SU-DHL-6 (cell line): Measurements from ENCODE around the gene ILF2.

ENCODE experiments used
- H2AFZ ChIP-seq: fragments of 200-600 bp; sonication (generic); 2 replicates; pipeline ENCODE4 v1.6.1; 2014; ENCODE audit warnings: low read depth, mild to moderate bottlenecking, moderate library complexity, mixed read lengths, antibody characterized with exemption, low read length; ENCODE audit not compliant: severe bottlenecking
- H3F3A ChIP-seq: fragments of 200-600 bp; shearing (Covaris generic); 2 replicates; pipeline ENCODE4 v1.6.0; 2016; ENCODE audit warnings: antibody characterized with exemption, mild to moderate bottlenecking; ENCODE audit not compliant: insufficient read depth
- H3K27ac ChIP-seq: fragments of 200-600 bp; sonication (generic); 2 replicates; pipeline ENCODE4 v1.5.1; 2016; ENCODE audit warnings: low read depth, mild to moderate bottlenecking, low read length, moderate library complexity, mixed read lengths
- H3K27me3 ChIP-seq: fragments of 200-600 bp; sonication (generic), shearing (Covaris generic); 2 replicates; pipeline ENCODE4 v1.6.0; 2014; ENCODE audit warnings: mild to moderate bottlenecking, low read length
- H3K36me3 ChIP-seq: fragments of 200-600 bp; sonication (generic); 2 replicates; pipeline ENCODE4 v1.6.1; 2014; ENCODE audit warnings: mild to moderate bottlenecking, low read length, mixed read lengths
- H3K4me2 ChIP-seq: fragments of 300-600, 200-600 bp; shearing (Covaris generic), sonication (generic); 2 replicates; pipeline ENCODE4 v1.6.0; 2014; ENCODE audit warnings: low read length, low read depth, mild to moderate bottlenecking; ENCODE audit not compliant: poor library complexity, severe bottlenecking
- H3K4me3 ChIP-seq: fragments of 200-600 bp; sonication (generic); 2 replicates; pipeline ENCODE4 v1.5.1; 2014; ENCODE audit warnings: antibody characterized with exemption, low read length, mild to moderate bottlenecking, mixed read lengths; ENCODE audit not compliant: insufficient read depth, poor library complexity, severe bottlenecking
- H3K79me2 ChIP-seq: fragments of 200-600 bp; sonication (generic); 2 replicates; pipeline ENCODE4 v1.6.1; 2014; ENCODE audit warnings: mild to moderate bottlenecking, low read length, moderate library complexity; ENCODE audit not compliant: insufficient read depth
- H3K9ac ChIP-seq: fragments of 200-600 bp; sonication (generic); 2 replicates; pipeline ENCODE4 v1.7.0; 2014; ENCODE audit warnings: mild to moderate bottlenecking, low read length
- H3K9me2 ChIP-seq: fragments of 200-600 bp; sonication (generic); replicated peaks from 2 replicates; pipeline ENCODE4 v1.6.1; 2014; ENCODE audit warnings: low read length; ENCODE audit not compliant: insufficient read depth
- H3K9me3 ChIP-seq: fragments of 200-600 bp; sonication (generic); 2 replicates; pipeline ENCODE4 v1.6.1; 2014; ENCODE audit warnings: low read length, mixed read lengths; ENCODE audit not compliant: insufficient read depth
- H4K20me1 ChIP-seq: fragments of 200-600 bp; sonication (generic); 2 replicates; pipeline ENCODE4 v1.6.1; 2014; ENCODE audit warnings: low read depth, mild to moderate bottlenecking, antibody characterized with exemption, low read length, moderate library complexity, mixed read lengths
- EZH2phosphoT487 ChIP-seq: fragments of 200-600 bp; sonication (generic), shearing (Covaris generic); conservative IDR thresholded peaks from 2 replicates; pipeline ENCODE4 v1.6.1; 2018; ENCODE audit warnings: mild to moderate bottlenecking, antibody characterized with exemption, low read length, moderate library complexity, mixed read lengths
- TF ChIP-seq, protein P1 (sequence below): fragments of 200-600 bp; sonication (generic); IDR thresholded peaks from one replicate; pipeline ENCODE4 v1.5.1; 2017; ENCODE audit warnings: antibody characterized with exemption, mild to moderate bottlenecking, low read length, moderate library complexity; ENCODE audit not compliant: insufficient read depth, poor library complexity, severe bottlenecking

Gene ILF2

DNA sequence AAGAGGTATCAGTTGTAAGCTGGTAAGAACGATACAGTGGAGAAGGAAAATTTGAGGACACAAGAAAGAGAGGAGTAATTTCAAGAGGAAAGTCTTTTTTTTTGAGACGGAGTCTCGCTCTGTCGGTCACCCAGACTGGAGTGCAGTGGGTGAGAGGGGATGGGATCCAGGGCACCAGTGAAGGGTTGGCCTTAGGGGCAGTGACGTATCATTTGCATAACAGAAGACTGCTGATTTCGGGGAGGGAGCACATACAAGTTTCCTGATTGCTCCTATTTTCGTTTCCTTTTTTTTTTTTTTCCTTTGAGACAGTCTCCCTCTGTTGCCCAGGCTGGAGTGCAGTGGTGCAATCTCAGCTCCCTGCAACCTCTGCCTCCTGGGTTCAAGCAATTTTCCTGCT is 47.7 kb downstream of the ILF2 start:
- no peaks in the 10 kb centered on the region for H4K20me1 ChIP-seq
- H3K79me2 ChIP-seq: no peaks in the 10 kb centered on the region
- no peak overlapping the region for H3K4me2 ChIP-seq
- H3F3A ChIP-seq: no peaks in the 10 kb centered on the region
- H3K36me3 ChIP-seq: no peaks in the 10 kb centered on the region
- no peaks in the 10 kb centered on the region for H3K27me3 ChIP-seq
- H3K4me3 ChIP-seq: no peak overlapping the region
- no peak for TF ChIP-seq EZH2phosphoT487
- TF ChIP-seq, protein P1, sequence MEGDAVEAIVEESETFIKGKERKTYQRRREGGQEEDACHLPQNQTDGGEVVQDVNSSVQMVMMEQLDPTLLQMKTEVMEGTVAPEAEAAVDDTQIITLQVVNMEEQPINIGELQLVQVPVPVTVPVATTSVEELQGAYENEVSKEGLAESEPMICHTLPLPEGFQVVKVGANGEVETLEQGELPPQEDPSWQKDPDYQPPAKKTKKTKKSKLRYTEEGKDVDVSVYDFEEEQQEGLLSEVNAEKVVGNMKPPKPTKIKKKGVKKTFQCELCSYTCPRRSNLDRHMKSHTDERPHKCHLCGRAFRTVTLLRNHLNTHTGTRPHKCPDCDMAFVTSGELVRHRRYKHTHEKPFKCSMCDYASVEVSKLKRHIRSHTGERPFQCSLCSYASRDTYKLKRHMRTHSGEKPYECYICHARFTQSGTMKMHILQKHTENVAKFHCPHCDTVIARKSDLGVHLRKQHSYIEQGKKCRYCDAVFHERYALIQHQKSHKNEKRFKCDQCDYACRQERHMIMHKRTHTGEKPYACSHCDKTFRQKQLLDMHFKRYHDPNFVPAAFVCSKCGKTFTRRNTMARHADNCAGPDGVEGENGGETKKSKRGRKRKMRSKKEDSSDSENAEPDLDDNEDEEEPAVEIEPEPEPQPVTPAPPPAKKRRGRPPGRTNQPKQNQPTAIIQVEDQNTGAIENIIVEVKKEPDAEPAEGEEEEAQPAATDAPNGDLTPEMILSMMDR: no peak
- no peaks in the 10 kb centered on the region for H3K9me2 ChIP-seq
- H2AFZ ChIP-seq: no peak overlapping the region
- H3K9ac ChIP-seq: no peak overlapping the region
- H3K9me3 ChIP-seq: no peaks in the 10 kb centered on the region
- no peak overlapping the region for H3K27ac ChIP-seq

DNA sequence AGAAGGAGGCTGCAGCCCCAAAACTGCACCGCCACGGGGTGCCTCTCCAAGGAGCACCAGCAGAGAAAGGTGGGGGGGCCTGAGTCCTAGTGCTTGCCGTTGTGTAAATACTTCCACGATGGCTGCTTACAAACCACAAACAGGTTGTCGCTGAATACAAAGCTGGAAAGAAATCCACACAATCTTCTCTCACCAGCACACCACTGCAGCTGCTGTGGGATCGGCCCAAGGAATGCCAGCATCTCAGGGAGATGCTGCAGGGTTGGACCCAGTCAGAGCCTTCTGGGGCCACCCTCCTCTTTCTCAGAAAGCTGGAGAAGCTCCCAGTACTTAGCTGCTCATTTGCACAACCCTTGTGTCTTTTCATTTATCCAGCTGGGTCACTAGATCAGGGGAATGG is 51.6 kb downstream of the ILF2 start:
- H3K9ac ChIP-seq: no peak overlapping the region

DNA sequence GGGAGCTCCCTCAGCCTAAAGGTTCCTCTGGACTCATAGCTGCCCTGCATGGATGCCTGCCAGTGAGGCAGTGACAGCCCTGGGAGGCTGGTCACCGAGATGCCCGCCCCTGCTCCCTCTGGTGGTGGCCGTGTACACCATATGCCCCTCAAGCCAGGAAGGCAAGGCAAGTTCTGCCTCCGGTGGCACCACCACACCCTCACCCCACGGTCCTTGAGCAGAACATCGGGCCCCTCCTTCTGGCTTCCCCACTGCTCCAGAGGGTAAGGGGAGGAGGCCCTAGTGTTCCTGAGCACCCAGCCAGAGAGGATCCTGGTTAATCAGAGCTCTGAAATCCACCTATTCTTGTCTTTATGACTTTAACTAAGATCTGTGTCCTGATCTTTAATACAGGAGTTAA is 53.1 kb downstream of the ILF2 start:
- no peak overlapping the region for H3K4me3 ChIP-seq
- TF ChIP-seq EZH2phosphoT487: no peak
- TF ChIP-seq, protein P1: peak; percentile 85
- no peak overlapping the region for H3K9ac ChIP-seq
- no peak overlapping the region for H3K4me2 ChIP-seq
- no peaks in the 10 kb centered on the region for H3K79me2 ChIP-seq
- H3K9me3 ChIP-seq: no peaks in the 10 kb centered on the region
- H3K27ac ChIP-seq: no peak overlapping the region
- H3F3A ChIP-seq: no peaks in the 10 kb centered on the region
- no peaks in the 10 kb centered on the region for H3K36me3 ChIP-seq
- no peak overlapping the region for H2AFZ ChIP-seq
- H3K27me3 ChIP-seq: no peaks in the 10 kb centered on the region
- H3K9me2 ChIP-seq: no peaks in the 10 kb centered on the region
- no peaks in the 10 kb centered on the region for H4K20me1 ChIP-seq

More for the DNA sequence above, 51.6 kb downstream of the ILF2 start:
- Histone ChIP-seq H3F3A (no peaks in the 10 kb centered on the region), H3K36me3 (no peaks in the 10 kb centered on the region), H3K9me2 (no peaks in the 10 kb centered on the region), H3K79me2 (no peaks in the 10 kb centered on the region), H2AFZ (no peak overlapping the region), H3K27me3 (no peaks in the 10 kb centered on the region), H3K4me3 (no peak overlapping the region), H3K4me2 (no peak overlapping the region), H3K9me3 (no peaks in the 10 kb centered on the region), H3K27ac (no peak overlapping the region), H4K20me1 (no peaks in the 10 kb centered on the region)
- TF ChIP-seq, protein P1: no peak
- TF ChIP-seq EZH2phosphoT487: no peak
